ENCODE data around the gene DEFB129.

DNA sequence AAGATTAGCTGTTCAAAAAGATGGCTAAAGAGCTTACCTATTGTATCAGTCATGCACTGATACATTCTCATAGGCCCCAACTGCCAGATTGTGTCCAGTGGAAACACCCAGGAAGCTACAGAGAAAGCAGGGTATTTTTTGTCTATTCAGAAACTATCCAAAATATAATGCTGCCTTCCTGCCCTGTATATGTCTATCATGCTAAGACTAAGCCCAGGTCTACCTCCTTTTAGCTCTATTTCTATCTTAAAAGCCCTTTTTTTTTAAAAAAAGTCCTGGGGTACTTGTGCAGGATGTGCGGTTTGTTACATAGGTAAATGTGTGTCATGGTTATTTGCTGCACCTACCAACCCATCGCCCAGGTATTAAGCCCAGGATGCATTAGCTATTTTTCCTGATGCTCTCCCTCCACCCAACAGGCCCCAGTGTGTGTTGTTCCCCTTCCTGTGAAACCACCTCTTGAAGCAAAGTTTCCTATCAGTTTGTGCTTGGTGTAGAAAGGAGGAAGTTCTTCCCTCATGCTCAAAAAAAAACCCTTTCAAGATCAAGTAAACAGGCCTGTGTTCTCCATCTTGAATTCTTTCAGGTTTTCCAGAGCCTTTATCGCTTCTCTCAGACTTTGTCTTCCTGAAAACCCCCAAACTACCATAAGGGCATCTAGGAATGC lies 514 bp downstream of the DEFB129 start:
- TF ChIP-seq CTCF (IDR thresholded peaks at IDR 0.05): no peak
- TF ChIP-seq POLR2A (IDR thresholded peaks at IDR 0.05): no peak
